KOPT-K1 (cell line): ENCODE measurements around the gene USP43.
"Not testable (repeated sequence)": the region's sequence is repeated elsewhere in the genome, so short reads cannot be mapped to it uniquely, and the experiment has no call there.

Experiments used
- H3K27ac ChIP-seq: fragments of 200-600 bp; sonication (generic); 2 replicates; pipeline ENCODE4 v1.5.1; 2016; ENCODE audit warnings: antibody characterized with exemption, mild to moderate bottlenecking, low read depth, low read length; ENCODE audit not compliant: poor library complexity, severe bottlenecking
- H3K36me3 ChIP-seq: fragments of 200-600 bp; sonication (generic); 2 replicates; pipeline ENCODE4 v1.5.1; 2017; ENCODE audit warnings: antibody characterized with exemption, mild to moderate bottlenecking, low read length, moderate library complexity; ENCODE audit not compliant: insufficient read depth
- H3K9me3 ChIP-seq: fragments of 200-600 bp; sonication (generic); 2 replicates; pipeline ENCODE4 v1.5.1; 2017; ENCODE audit warnings: antibody characterized with exemption, low read length, mild to moderate bottlenecking; ENCODE audit not compliant: insufficient read depth, poor library complexity, severe bottlenecking

USP43 gene

GRCh38 chr17:9640388-9640787 lies 4.9 kb upstream of the USP43 start:
- not testable (repeated sequence) for H3K27ac ChIP-seq, H3K9me3 ChIP-seq, H3K36me3 ChIP-seq

DNA sequence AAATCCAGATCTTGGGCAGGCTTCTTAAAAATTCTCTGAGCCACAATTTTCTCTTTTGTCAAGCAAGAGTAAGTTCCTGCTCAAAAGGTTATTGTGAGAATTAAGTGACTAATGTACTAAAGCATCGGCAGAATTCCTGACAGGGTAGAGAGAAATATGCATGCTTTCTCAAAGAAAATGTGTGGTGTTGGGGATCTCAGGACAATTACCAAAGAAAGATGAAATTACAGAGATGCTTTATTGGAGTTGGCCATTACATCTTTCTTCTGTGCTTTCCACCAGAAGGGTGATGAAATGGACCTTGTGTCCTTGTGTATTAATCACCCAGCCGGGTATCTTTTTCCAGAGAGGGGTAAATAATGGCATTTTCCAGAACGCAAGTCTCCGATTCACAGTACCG lies 1.7 kb upstream of the USP43 start:
- H3K9me3 ChIP-seq: no peaks in the 10 kb centered on the region
- no peak overlapping the region for H3K27ac ChIP-seq
- H3K36me3 ChIP-seq: no peaks in the 10 kb centered on the region

DNA sequence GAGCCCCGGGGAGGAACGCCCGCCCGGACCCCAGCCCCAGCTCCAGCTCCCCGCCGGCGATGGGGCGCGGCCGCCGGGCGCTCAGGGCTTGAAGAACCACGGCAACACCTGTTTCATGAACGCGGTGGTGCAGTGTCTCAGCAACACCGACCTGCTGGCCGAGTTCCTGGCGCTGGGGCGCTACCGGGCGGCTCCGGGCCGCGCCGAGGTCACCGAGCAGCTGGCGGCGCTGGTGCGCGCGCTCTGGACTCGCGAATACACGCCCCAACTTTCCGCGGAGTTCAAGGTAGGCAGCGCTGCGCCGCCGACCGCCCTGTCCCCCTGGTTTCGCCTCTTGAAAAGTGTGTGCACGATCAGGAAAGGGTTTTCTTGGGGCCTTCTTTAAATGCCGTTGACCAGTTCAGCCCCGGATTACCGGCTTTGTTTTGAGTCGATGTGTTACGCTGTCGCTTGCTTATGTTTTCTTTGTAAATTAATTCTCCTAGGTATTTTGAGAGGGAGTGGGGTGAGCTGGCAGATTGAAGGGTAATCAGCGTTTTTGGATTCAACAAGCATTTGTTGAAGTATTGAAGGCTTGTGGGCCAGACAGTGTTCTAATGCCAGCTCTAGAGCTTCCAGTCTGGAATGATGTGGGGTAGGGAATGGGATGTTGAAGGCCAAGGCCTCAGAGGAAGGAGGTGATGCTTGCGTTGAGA lies 681 bp downstream of the USP43 start:
- no peaks in the 10 kb centered on the region for H3K36me3 ChIP-seq
- H3K9me3 ChIP-seq: no peaks in the 10 kb centered on the region
- H3K27ac ChIP-seq: no peak overlapping the region

GRCh38 chr17:9646546-9646885 lies 1.2 kb downstream of the USP43 start:
- no peaks in the 10 kb centered on the region for H3K9me3 ChIP-seq
- no peaks in the 10 kb centered on the region for H3K36me3 ChIP-seq
- no peak overlapping the region for H3K27ac ChIP-seq

GRCh38 chr17:9647014-9647413 lies 1.7 kb downstream of the USP43 start:
- Histone ChIP-seq H3K9me3 (no peaks in the 10 kb centered on the region), H3K27ac (no peak overlapping the region)

GRCh38 chr17:9648521-9649110 lies 3.3 kb downstream of the USP43 start:
- H3K9me3 ChIP-seq: no peaks in the 10 kb centered on the region

More at GRCh38 chr17:9647014-9647413, 1.7 kb downstream of the USP43 start:
- no peaks in the 10 kb centered on the region for H3K36me3 ChIP-seq

DNA sequence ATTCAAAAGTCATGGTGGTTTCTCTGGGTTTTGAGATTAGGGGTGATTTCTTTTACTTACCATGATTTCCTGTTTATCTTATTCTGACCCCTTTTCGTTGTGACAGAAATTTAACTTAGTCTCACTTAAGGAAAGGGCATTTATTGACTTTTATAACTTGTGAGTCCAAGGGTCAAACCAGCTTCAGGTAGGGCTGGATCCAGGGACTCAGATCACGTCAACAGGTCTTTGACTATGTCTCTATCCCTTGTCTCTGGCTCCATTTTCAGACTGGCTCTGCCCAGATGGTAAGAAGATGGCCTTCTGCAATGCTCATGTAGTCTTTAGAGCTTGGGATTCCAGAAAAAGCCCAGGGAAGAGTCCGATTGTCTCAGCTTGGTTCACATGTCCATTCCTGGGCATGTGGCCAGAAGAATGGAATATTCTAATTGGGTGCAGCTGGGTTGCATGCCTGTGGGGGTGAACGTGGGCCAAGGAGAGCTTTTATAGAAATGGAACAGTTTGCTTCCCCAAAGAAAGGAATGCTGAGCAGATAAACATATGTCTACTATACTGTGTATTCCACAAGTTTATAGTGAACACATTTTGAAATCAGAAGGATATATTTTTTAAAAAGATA lies 13.4 kb downstream of the USP43 start:
- Histone ChIP-seq H3K36me3 (no peaks in the 10 kb centered on the region), H3K27ac (no peak overlapping the region), H3K9me3 (no peaks in the 10 kb centered on the region)

More at GRCh38 chr17:9648521-9649110, 3.3 kb downstream of the USP43 start:
- H3K36me3 ChIP-seq: no peaks in the 10 kb centered on the region
- no peak overlapping the region for H3K27ac ChIP-seq

DNA sequence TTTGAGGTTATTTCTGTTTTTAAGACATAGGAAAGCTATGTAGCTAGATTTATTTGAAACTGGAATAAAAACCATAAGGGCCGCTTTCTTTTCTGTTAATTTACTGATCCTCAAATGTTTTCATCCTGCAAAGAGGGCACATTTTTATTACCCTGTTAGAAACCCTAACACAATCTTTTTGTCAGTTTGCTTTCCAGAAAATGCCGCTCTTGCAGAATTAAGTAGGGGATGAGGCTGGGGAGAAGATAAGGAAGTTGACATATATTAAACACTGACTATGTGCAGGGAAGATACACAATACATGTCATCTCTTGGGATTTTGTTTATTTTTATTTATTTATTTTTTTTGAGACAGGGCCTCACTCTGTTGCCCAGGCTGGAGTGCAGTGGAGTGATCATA lies 15.7 kb downstream of the USP43 start:
- Histone ChIP-seq H3K9me3 (no peaks in the 10 kb centered on the region), H3K36me3 (no peaks in the 10 kb centered on the region), H3K27ac (no peak overlapping the region)

DNA sequence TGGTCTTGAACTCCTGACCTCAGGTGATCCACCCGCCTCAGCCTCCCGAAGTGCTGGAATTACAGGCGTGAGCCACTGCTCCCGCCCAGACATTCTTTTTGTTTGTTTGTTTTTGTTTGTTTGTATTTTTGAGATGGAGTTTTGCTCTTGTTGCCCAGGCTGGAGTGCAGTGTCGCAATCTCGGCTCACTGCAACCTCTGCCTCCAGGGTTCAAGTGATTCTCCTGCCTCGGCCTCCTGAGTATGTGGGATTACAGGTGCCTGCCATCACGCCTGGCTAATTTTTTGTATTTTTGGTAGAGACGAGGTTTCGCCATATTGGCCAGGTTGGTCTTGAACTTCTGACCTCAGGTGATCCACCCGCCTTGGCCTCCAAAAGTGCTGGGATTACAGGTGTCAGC lies 18.2 kb downstream of the USP43 start:
- H3K36me3 ChIP-seq, H3K27ac ChIP-seq, H3K9me3 ChIP-seq: not testable (repeated sequence)

DNA sequence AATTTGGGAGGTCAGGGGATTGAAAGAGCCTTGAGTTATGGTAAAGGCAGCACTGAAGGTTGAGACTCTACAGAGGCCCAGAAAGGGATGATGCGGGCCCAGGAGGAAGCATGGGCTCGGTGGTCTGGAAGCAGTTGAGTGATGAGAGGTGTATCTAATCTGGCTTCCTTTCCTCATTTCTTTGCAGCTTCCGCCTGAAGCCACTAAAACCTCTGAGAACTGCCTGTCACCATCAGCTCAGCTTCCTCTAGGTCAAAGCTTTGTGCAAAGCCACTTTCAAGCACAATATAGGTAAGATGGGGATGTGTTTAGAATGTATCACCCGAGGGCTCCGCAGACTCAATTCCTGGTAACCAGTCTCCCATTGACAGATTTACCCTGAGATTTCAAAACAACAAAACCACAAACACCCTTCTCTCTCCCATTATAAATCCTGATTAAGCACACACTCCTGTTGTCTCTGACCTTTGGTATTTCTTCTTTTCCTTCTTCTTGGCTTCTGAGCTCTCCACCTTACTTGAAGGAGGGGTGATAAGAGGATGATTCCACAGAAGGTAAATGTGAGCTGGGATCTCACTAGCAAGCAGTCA lies 21.2 kb downstream of the USP43 start:
- H3K27ac ChIP-seq: no peak overlapping the region
- H3K36me3 ChIP-seq: no peaks in the 10 kb centered on the region
- no peaks in the 10 kb centered on the region for H3K9me3 ChIP-seq

DNA sequence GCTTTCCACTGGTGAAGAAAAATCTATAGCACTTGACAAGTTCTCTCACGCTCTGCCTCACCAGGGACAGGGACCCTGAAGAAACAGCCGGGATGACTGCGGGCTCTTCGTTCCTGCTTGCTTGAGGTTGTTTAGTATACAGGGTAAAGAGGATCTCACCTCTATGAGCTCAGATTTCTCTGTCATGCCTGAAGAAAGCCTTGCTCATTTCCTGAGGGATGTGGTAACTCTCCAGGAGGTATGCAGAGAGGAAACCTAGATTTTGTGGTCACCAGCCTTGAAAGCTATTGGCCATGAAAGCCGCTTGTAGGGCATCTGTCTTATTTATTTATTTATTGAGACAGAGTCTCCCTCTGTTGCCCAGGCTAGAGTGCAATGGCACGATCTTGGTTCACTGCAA lies 23.2 kb downstream of the USP43 start:
- no peak overlapping the region for H3K27ac ChIP-seq
- H3K9me3 ChIP-seq: no peaks in the 10 kb centered on the region
- no peaks in the 10 kb centered on the region for H3K36me3 ChIP-seq

- Histone ChIP-seq H3K9me3 (no peaks in the 10 kb centered on the region), H3K27ac (no peak overlapping the region), H3K36me3 (no peaks in the 10 kb centered on the region)
Measured at GRCh38 chr17:9669551-9670008, 24.3 kb downstream of the USP43 start.

DNA sequence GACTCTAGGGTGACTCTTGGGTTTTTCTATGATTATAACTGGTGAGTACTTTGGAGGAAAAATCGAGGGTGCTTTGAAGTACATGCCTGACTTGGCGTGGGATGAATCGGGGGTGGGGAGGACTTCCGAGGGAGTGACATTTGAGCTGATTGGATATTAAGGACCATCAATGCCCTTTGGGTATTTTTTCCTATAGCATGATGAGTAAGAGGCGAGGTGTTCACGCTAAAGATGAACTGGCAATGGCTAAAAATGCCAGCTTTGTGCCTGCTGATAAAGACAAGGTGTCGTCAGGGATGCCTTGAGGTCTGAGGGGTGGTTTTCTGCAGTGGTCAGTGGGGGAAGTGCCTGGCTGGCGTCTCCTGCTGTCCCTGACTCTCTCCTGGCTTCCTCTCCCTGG lies 25.3 kb downstream of the USP43 start:
- Histone ChIP-seq H3K9me3 (no peaks in the 10 kb centered on the region), H3K36me3 (no peaks in the 10 kb centered on the region), H3K27ac (no peak overlapping the region)

DNA sequence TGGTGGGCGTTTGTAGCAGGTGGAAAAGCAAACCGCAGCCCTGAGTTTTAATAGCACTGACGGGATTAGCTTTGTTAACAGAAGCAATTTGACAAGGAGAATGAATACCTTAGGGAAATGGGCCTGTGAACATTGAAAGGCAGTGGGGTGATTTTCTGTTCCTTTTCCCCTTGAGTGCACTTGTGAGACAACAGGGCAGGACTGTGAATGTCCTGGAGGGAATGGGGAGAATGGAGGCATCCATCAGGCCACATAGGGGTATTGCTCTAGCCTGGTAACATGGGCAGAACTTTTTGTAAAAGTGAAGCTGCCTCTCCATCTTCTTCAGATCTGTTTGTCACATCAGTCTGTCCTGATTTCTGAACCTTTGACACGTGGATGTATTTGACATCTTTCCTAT lies 26.2 kb downstream of the USP43 start:
- no peaks in the 10 kb centered on the region for H3K36me3 ChIP-seq
- H3K9me3 ChIP-seq: no peaks in the 10 kb centered on the region
- no peak overlapping the region for H3K27ac ChIP-seq

DNA sequence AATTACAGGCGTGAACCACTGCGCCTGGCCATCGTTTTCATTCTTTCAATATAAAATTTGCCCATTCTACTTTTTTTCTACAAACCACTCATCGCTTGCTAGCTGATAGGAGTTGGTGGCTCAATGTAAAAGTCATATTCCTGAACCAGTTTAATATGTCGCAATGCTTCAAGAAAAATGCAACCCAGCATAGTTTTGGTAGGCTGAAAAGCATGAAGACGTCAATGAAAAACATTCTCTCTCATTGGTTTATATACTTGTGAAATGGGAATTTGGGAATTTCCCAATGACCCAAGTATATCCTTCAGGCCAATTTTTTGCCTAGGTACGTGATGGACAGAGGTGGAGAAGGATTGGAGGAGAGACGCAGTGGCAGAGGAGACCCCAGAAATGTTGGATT lies 26.9 kb downstream of the USP43 start:
- Histone ChIP-seq H3K27ac (no peak overlapping the region), H3K36me3 (no peaks in the 10 kb centered on the region), H3K9me3 (no peaks in the 10 kb centered on the region)
